HG03103 (cell line): Measurements from ENCODE around the gene UEVLD.

Source experiments
- ATAC-seq: cut with Tn5 transposase; IDR thresholded peaks from one replicate; pipeline ENCODE4 v1.9.1; 2021; ENCODE audit warnings: low read depth; ENCODE audit not compliant: unreplicated experiment

Gene UEVLD

GRCh38 chr11:18521122-18521521 is 67.4 kb downstream of the UEVLD start:
- ATAC-seq: no peak

DNA sequence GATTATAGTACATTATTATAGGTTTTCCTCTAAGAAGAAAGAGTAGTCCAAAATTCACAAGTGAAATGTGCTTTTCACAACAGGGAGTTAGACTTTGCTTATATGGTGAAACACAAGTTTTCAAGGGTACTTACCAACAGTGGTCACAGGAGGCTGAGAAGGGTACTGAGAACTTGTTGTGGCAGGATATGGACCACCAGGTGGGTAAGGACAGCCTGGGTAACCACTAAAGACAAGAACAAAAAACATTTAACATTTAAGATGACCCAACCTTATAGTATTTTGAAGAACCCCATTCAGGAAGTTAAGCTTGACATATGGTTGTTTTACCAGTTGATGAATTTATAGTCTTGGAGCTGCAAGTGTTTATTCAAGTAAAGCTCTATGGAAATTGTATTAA is 86.2 kb downstream of the UEVLD start:
- ATAC-seq: no peak

- ATAC-seq: no peak
These were observed 86.9 kb downstream of the UEVLD start for GRCh38 chr11:18501629-18502028.

DNA sequence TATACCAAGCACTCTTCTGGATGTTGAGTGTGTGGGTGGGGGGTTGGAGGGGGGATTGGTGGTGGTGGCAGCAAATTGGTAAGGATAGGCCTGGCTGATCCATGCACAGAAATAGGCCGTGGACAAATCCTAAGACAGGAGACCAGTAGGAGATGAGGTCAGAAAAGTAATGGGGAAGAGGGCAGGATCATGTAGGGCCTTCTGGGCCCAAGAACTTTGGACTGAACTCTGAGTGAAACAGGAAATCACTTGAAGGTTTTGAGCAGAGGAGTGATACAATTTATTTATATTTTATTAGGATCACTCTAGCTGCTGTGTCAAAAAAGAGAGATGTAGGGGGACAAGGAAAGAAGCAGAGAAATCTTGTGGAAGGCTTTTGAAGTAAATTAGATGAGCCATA is 90.5 kb downstream of the UEVLD start:
- no peak for ATAC-seq

DNA sequence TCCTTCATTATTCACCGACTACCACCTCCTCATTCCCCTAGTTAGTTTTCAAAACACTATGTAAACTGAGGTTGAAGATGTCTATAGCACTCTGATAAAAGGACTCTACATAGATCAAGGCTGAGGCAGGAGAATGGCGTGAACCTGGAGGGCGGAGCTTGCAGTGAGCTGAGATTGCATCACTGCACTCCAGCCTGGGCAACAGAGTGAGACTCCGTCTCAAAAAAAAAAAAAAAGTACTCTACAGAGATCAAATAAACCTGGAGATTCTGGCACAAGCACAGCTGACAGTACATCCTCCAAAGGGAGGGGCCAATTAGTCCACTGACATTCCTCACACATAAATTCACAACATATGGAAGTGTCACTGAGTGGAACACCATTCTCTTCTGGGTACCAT is 92.8 kb downstream of the UEVLD start:
- no peak for ATAC-seq

DNA sequence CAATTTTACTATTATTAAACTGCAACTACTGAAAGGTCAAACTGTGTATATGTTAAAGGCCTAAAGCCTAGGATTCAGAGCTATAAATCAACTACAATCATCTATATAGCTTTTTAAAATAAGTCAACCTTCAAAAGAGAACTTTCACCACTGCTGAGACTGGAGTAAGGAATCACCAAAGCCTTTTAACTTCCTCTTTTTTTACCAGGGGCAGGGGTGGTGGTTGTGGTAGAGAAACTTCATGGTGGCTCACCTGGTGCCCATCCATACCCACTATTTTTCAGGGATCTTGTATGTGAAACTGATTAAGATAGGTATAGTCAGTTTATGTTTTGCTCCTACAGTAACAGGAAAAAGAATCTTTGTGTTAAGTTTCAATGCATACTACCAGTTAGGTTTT is 93.3 kb downstream of the UEVLD start:
- no peak for ATAC-seq

DNA sequence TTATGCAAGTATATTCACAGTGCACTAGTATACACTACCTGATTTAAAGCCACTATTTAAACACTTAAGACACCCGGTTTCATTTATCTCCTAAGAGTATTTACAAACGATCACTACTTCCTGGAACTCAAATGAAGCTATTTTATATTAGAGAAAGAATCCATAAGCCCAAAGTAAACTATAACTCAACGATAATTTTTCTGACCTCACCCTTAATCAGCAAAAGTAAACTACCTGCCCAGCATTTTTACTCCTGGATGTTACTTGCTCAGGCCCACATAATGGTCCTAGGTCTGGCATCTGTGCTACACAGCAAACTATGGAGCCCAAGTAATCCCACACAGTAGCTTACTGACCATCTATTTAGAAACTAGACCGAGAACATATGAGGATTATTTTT is 95.2 kb downstream of the UEVLD start:
- ATAC-seq: no peak

- ATAC-seq: no peak
These were observed 95.6 kb downstream of the UEVLD start for GRCh38 chr11:18492888-18493287.

- ATAC-seq: no peak
These were observed 96.6 kb downstream of the UEVLD start for GRCh38 chr11:18491924-18492323.

GRCh38 chr11:18490736-18491485 is 97.6 kb downstream of the UEVLD start:
- ATAC-seq: no peak

GRCh38 chr11:18490319-18490718 is 98.2 kb downstream of the UEVLD start:
- ATAC-seq: no peak

- ATAC-seq: no peak
These were observed 102.5 kb downstream of the UEVLD start for GRCh38 chr11:18485913-18486528.
